Measurements from ENCODE around the gene SIAH1. TPM values are rescaled to one million over a fixed set of nuclear protein-coding genes. Genes with fewer than 3 reads are reported as not detected.

SIAH1 gene
- total and polyA plus RNA-seq, 2 of the 8 experiments (the other 6 are each of a cell fraction or from before 2014, with no cell fraction given) = 19.5 to 33.9 TPM

DNA sequence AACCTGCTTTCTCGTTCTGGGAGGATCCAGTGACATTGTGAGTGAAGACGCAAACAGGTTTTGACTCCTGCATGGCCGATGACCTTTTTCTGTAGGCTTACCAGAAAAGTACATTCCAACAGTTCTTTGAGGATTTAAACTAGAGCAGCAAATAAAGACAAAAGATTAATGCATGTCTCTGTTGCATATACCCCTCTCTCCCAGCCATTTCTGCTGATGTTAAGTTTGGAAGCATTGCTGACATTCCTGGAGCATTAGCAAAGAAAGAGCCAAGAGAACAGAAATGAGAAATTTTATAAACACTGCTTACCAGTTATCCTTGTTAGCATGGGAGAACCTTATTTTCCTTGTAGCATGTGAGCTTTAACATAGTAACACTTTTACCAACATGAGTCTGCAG is 49.3 kb downstream of the SIAH1 start:
- no peak overlapping the region for H4K5ac ChIP-seq (ENCODE audit: insufficient read length, low read depth, low read length)
- DNase-seq (ENCODE audit: low read depth in 1 of 2, low spot score in 2 of 2) (no peak), FAIRE-seq (no peak)
- H3K9me3 ChIP-seq (ENCODE audit: insufficient read depth in 2 of 2, low read depth in 1 of 2, low read length in 1 of 2) = no peaks in the 10 kb centered on the region
- peaks cover 0 to 10% (median 3%) of the 10 kb centered on the region in 4 experiments; a peak in 3 of 7 replicates for H3K4me1 ChIP-seq (replicated peaks in 1 of 4; ENCODE audit: control insufficient read depth in 3 of 4, insufficient read depth in 4 of 4, low read length in 3 of 4)
- 0 out of 2 replicates have a peak overlapping the region, but pooled peaks have one; percentile 69 for H2AK5ac ChIP-seq (ENCODE audit: low read depth, low read length)
- H3K56ac ChIP-seq (replicated peaks; ENCODE audit: insufficient read length, low read depth, low read length) = no peak overlapping the region
- no peak overlapping the region for H4K8ac ChIP-seq (ENCODE audit: extremely low read depth, insufficient read depth, low read length)
- no peaks in the 10 kb centered on the region for H3K27me3 ChIP-seq (replicated peaks in 1 of 4; ENCODE audit: control insufficient read depth in 3 of 4, extremely low read depth in 1 of 4, insufficient read depth in 3 of 4, low read length in 3 of 4)
- no peak overlapping the region for H2BK120ac ChIP-seq (replicated peaks; ENCODE audit: low read depth, low read length)
- no peaks in the 10 kb centered on the region for H3K79me2 ChIP-seq (ENCODE audit: control insufficient read depth in 1 of 2, insufficient read depth in 2 of 2, low read length in 2 of 2)
- H4K20me1 ChIP-seq (replicated peaks in 1 of 2; ENCODE audit: control insufficient read depth in 1 of 2, insufficient read depth in 2 of 2, low read length in 2 of 2) = no peaks in the 10 kb centered on the region
- no peaks in the 10 kb centered on the region for H3K23me2 ChIP-seq (ENCODE audit: low read depth, low read length)
- H4K91ac ChIP-seq (replicated peaks; ENCODE audit: insufficient read length, low read length) = no peak overlapping the region
- H3K4ac ChIP-seq (replicated peaks; ENCODE audit: insufficient read length, low read depth, low read length) = no peak overlapping the region
- H3K79me1 ChIP-seq (ENCODE audit: low read depth, low read length) = no peaks in the 10 kb centered on the region
- H2AFZ ChIP-seq (ENCODE audit: low read length) = no peak overlapping the region
- no peak overlapping the region for H3K4me2 ChIP-seq (ENCODE audit: insufficient read depth in 1 of 2, low read depth in 2 of 2, low read length in 2 of 2)
- H2BK15ac ChIP-seq (ENCODE audit: low read length) = no peak overlapping the region; the same call in 1 of the 2 replicates
- POLR2A ChIA-PET (ENCODE audit: partially characterized antibody) = interaction anchor here (1.0 kb wide), 1 partner anchor 9 kb away, joined by 3 read pairs; no protein-coding TSS in a partner anchor
- CTCF ChIA-PET (ENCODE audit: partially characterized antibody) = interaction anchor here (0.8 to 1.8 kb wide), 4 partner anchors 14 to 189 kb away, joined by 3 to 5 read pairs (median 4); no protein-coding TSS in a partner anchor
- no peak overlapping the region for H3K4me3 ChIP-seq (ENCODE audit: extremely low read depth in 1 of 4, insufficient read depth in 2 of 4, low read depth in 3 of 4, low read length in 4 of 4)
- H3K27ac ChIP-seq (ENCODE audit: low read depth, low read length) = no peak overlapping the region; the same call in 1 of the 2 replicates
- H3K36me3 ChIP-seq (ENCODE audit: control insufficient read depth in 2 of 4, insufficient read depth in 4 of 4, low read length in 3 of 4) = peaks cover 0 to 3% (median 1%) of the 10 kb centered on the region in 4 experiments; a peak in 1 of 8 replicates
- no peak overlapping the region; a peak in 1 of 7 replicates for H3K9ac ChIP-seq (replicated peaks in 1 of 4; ENCODE audit: extremely low read depth in 1 of 4, low read depth in 3 of 4, low read length in 3 of 4)
- H2BK12ac ChIP-seq (ENCODE audit: low read depth, low read length) = peak overlapping the region; percentile 68; the same call in 1 of the 2 replicates
- no peak for TF ChIP-seq KDM5A (IDR thresholded peaks at IDR 0.05; ENCODE audit: low read length)
- H3K23ac ChIP-seq (ENCODE audit: insufficient read length) = no peak overlapping the region
- 85% methylated on average over 3 of the region's 3 CpGs; no CpG with 5 or more reads in 1 of the 2 experiments for WGBS, 2 experiments (ENCODE audit: extremely low coverage in 1 of 2, insufficient coverage in 1 of 2, insufficient read length in 1 of 2, insufficient replicate concordance in 2 of 2, low coverage in 1 of 2, low lambda C conversion rate in 2 of 2, missing lambda C conversion rate in 1 of 2)
- H3K18ac ChIP-seq (ENCODE audit: extremely low read depth, low read length) = no peak overlapping the region
- H3K14ac ChIP-seq (ENCODE audit: insufficient read length) = no peak overlapping the region
- no peak overlapping the region for H2BK20ac ChIP-seq (ENCODE audit: low read length)
- 0 out of 2 replicates have a peak overlapping the region, but pooled peaks have one; percentile 71 for H2BK5ac ChIP-seq (ENCODE audit: low read depth, low read length)

Data from H1 (cell line).